ENCODE measurements around the gene ARSA. TPM values are rescaled to one million over a fixed set of nuclear protein-coding genes. Genes with fewer than 3 reads are reported as not detected.

ARSA gene
- total and polyA plus RNA-seq, 2 of the 13 experiments (the other 11 are each of a cell fraction or from before 2014, with no cell fraction given), result 9.0 to 11.5 TPM

DNA sequence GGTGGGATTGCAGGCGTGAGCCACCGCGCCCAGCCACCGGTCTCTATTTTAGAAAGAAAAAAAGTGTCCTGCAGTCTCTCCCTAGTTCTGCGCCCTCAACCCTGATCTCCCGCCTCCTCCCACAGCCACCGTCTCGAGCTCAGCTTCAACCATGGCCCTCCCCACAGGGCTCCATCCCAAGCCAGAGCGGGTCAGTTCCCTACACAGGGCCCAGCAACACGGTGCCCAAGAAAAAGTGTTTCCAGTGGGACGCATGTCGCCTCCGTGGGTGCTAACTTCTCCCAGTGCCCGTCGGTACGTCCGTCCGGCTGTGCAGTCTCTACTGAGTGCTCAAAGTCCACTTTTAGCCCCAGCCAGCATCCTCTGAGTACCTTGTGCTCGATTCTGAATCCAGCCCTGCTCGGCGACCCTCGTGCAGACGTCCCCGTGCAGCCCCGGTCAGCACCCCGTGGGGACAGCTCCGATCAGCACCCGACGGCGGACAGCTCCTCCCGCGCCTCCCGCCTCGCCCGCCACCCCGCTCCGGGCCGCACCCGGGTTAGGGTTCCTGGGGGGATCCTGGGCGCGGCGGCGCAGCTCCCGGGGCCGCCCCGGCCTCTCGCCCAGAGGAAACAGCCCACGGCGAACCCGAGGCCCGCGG lies 28.0 kb downstream of the ARSA start (continued):
- TF ChIP-seq, protein P1, sequence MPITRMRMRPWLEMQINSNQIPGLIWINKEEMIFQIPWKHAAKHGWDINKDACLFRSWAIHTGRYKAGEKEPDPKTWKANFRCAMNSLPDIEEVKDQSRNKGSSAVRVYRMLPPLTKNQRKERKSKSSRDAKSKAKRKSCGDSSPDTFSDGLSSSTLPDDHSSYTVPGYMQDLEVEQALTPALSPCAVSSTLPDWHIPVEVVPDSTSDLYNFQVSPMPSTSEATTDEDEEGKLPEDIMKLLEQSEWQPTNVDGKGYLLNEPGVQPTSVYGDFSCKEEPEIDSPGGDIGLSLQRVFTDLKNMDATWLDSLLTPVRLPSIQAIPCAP (CRISPR knock-in tag; IDR thresholded peaks at IDR 0.05; ENCODE audit: low read depth), result peak; percentile 91
- TF ChIP-seq, protein P2, sequence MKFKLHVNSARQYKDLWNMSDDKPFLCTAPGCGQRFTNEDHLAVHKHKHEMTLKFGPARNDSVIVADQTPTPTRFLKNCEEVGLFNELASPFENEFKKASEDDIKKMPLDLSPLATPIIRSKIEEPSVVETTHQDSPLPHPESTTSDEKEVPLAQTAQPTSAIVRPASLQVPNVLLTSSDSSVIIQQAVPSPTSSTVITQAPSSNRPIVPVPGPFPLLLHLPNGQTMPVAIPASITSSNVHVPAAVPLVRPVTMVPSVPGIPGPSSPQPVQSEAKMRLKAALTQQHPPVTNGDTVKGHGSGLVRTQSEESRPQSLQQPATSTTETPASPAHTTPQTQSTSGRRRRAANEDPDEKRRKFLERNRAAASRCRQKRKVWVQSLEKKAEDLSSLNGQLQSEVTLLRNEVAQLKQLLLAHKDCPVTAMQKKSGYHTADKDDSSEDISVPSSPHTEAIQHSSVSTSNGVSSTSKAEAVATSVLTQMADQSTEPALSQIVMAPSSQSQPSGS (CRISPR knock-in tag; IDR thresholded peaks at IDR 0.05), result peak; percentile 93
- TF ChIP-seq, protein P3, sequence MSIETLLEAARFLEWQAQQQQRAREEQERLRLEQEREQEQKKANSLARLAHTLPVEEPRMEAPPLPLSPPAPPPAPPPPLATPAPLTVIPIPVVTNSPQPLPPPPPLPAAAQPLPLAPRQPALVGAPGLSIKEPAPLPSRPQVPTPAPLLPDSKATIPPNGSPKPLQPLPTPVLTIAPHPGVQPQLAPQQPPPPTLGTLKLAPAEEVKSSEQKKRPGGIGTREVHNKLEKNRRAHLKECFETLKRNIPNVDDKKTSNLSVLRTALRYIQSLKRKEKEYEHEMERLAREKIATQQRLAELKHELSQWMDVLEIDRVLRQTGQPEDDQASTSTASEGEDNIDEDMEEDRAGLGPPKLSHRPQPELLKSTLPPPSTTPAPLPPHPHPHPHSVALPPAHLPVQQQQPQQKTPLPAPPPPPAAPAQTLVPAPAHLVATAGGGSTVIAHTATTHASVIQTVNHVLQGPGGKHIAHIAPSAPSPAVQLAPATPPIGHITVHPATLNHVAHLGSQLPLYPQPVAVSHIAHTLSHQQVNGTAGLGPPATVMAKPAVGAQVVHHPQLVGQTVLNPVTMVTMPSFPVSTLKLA (IDR thresholded peaks at IDR 0.05), result no peak
- no peak for TF ChIP-seq HNF4G (IDR thresholded peaks at IDR 0.05; ENCODE audit: borderline replicate concordance, low read depth, low read length)
- TF ChIP-seq HNF4G (CRISPR knock-in tag; IDR thresholded peaks at IDR 0.05; ENCODE audit: borderline replicate concordance, low read depth), result peak; percentile 42; the same call in 1 of the 2 replicates
- TF ChIP-seq AGO1 (IDR thresholded peaks at IDR 0.05; ENCODE audit: low read depth, low read length, poor library complexity, severe bottlenecking), result no peak
- peak; percentile 88 for TF ChIP-seq ZNF354B (CRISPR knock-in tag; IDR thresholded peaks at IDR 0.05)
- peak; percentile 99 for TF ChIP-seq EEA1 (CRISPR knock-in tag; IDR thresholded peaks at IDR 0.05; ENCODE audit: borderline replicate concordance)
- TF ChIP-seq, protein P4, sequence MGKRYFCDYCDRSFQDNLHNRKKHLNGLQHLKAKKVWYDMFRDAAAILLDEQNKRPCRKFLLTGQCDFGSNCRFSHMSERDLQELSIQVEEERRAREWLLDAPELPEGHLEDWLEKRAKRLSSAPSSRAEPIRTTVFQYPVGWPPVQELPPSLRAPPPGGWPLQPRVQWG (CRISPR knock-in tag; IDR thresholded peaks at IDR 0.05; ENCODE audit: borderline replicate concordance, low read depth), result no peak; the same call in 1 of the 2 replicates
- no peak for TF ChIP-seq SMARCE1 (IDR thresholded peaks at IDR 0.05; ENCODE audit: borderline replicate concordance)
- TF ChIP-seq, protein P5, sequence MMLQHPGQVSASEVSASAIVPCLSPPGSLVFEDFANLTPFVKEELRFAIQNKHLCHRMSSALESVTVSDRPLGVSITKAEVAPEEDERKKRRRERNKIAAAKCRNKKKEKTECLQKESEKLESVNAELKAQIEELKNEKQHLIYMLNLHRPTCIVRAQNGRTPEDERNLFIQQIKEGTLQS (CRISPR knock-in tag; IDR thresholded peaks at IDR 0.05), result peak; percentile 95
- TF ChIP-seq, protein P6, sequence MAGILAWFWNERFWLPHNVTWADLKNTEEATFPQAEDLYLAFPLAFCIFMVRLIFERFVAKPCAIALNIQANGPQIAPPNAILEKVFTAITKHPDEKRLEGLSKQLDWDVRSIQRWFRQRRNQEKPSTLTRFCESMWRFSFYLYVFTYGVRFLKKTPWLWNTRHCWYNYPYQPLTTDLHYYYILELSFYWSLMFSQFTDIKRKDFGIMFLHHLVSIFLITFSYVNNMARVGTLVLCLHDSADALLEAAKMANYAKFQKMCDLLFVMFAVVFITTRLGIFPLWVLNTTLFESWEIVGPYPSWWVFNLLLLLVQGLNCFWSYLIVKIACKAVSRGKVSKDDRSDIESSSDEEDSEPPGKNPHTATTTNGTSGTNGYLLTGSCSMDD (CRISPR knock-in tag; IDR thresholded peaks at IDR 0.05), result peak; percentile 99
- TF ChIP-seq, protein P7, sequence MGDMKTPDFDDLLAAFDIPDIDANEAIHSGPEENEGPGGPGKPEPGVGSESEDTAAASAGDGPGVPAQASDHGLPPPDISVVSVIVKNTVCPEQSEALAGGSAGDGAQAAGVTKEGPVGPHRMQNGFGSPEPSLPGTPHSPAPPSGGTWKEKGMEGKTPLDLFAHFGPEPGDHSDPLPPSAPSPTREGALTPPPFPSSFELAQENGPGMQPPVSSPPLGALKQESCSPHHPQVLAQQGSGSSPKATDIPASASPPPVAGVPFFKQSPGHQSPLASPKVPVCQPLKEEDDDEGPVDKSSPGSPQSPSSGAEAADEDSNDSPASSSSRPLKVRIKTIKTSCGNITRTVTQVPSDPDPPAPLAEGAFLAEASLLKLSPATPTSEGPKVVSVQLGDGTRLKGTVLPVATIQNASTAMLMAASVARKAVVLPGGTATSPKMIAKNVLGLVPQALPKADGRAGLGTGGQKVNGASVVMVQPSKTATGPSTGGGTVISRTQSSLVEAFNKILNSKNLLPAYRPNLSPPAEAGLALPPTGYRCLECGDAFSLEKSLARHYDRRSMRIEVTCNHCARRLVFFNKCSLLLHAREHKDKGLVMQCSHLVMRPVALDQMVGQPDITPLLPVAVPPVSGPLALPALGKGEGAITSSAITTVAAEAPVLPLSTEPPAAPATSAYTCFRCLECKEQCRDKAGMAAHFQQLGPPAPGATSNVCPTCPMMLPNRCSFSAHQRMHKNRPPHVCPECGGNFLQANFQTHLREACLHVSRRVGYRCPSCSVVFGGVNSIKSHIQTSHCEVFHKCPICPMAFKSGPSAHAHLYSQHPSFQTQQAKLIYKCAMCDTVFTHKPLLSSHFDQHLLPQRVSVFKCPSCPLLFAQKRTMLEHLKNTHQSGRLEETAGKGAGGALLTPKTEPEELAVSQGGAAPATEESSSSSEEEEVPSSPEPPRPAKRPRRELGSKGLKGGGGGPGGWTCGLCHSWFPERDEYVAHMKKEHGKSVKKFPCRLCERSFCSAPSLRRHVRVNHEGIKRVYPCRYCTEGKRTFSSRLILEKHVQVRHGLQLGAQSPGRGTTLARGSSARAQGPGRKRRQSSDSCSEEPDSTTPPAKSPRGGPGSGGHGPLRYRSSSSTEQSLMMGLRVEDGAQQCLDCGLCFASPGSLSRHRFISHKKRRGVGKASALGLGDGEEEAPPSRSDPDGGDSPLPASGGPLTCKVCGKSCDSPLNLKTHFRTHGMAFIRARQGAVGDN (CRISPR knock-in tag; IDR thresholded peaks at IDR 0.05), result peak; percentile 83
- no peak for TF ChIP-seq PHF21A (CRISPR knock-in tag; IDR thresholded peaks at IDR 0.05)
- TF ChIP-seq ZFX (CRISPR knock-in tag; IDR thresholded peaks at IDR 0.05; ENCODE audit: low read depth), result peak; percentile 36; the same call in 1 of the 2 replicates
- TF ChIP-seq ZNF607 (CRISPR knock-in tag; IDR thresholded peaks at IDR 0.05; ENCODE audit: borderline replicate concordance), result peak; percentile 100
- peak; percentile 44 for TF ChIP-seq ZNF652 (CRISPR knock-in tag; IDR thresholded peaks at IDR 0.05; ENCODE audit: borderline replicate concordance, low read depth)

All from HepG2 (cell line).